ENCODE results near the gene KRTAP10-6. TPM values are rescaled to one million over a fixed set of nuclear protein-coding genes. Genes with fewer than 3 reads are reported as not detected.
"Not testable (repeated sequence)": the region's sequence is repeated elsewhere in the genome, so short reads cannot be mapped to it uniquely, and the experiment has no call there.

The KRTAP10-6 gene
- total RNA-seq, 5 donors from 2014 or later (not counting 1 experiment from before 2014, with no cell fraction given): not detected

DNA sequence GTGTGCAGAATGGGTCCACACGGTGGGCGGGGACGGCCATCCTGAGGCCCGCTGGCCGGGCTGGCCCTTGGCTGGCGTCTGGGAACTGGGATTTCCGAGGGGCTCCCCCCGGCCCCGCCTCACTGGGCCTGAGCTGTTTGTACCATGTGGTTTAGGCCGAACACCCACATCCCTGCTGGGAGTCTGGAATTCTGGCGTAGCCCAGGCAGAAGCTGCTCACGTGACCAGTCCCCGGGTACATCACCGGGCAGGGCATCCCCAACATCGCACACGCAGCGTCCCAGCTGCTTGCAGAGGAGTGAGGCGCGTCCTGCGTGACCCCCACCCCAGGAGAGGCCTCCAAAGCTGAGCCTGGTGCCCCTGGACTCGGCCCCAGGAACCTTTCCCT, 10.2 kb upstream of the KRTAP10-6 start:
- POLR2A ChIA-PET: no interaction called here

DNA sequence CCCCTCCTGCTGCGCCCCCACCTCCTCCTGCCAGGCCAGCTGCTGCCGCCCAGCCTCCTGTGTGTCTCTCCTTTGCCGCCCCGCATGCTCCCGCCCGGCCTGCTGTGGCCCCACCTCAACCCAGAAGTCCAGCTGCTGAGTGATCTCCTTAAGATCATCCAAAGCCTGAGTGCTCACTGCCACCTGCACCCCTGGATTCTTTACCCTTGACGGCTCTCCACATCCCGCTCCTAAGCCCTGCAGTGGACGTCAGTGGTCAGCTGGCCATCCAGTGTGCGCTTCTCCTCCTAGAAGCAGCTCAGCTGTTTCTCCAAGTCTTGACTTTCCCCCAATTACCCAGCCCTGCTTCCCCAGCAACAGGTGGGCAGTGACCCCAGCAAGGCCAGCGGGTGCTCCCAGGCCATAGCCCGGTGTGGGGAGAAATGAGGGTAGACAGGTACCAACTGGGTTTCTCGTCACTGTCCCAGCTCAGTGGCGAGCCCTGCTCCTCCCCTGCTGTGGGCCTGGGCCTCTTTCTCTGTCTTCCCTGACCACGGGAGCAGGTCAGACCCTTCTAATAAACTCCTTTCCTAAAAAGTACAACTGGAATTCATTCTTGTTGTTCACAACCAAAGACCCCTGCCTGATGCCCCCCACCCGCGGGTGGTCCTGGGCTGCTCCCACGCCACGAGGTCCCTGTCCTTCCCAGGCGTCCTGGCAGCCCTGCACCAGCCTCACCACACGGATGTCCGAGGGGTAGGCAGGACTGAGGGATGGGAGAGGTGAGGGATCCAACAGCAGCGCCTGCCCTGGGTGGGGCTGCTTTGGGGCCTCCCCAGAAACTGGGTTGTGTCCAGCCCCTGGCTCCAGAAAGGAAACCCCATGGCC, 9.5 kb upstream of the KRTAP10-6 start:
- no peak overlapping the region for H3K4me3 Mint-ChIP-seq
- Histone ChIP-seq H3K9me3 (no peaks in the 10 kb centered on the region), H3K27ac (ENCODE audit: low read length) (no peak overlapping the region), H3K27me3 (replicated peaks in 1 of 2; ENCODE audit: control insufficient read depth in 2 of 2, extremely low read depth in 1 of 2, insufficient read depth in 2 of 2, low read length in 1 of 2) (peaks cover 0 to 28% of the 10 kb centered on the region in 2 experiments), H3K36me3 (ENCODE audit: control insufficient read depth in 2 of 2, extremely low read depth in 1 of 2, insufficient read depth in 1 of 2, low read length in 1 of 2) (no peaks in the 10 kb centered on the region), H3K4me1 (ENCODE audit: control insufficient read depth in 1 of 2, extremely low read depth in 1 of 2, insufficient read depth in 2 of 2, low read length in 2 of 2) (no peaks in the 10 kb centered on the region), H3K4me3 (ENCODE audit: control insufficient read depth in 1 of 2, extremely low read depth in 1 of 2, low read length in 1 of 2) (no peak overlapping the region)
- peaks cover 5% of the 10 kb centered on the region for H3K36me3 Mint-ChIP-seq
- H3K4me1 Mint-ChIP-seq: peaks cover 0 to 5% (median 0%) of the 10 kb centered on the region in 3 donors
- DNase-seq (no peak), ATAC-seq (replicated peaks in 1 of 4) (no peak)
- H3K27me3 Mint-ChIP-seq: peaks cover 3 to 19% of the 10 kb centered on the region in 2 donors
- CTCF ChIA-PET: no interaction called here
- POLR2A ChIA-PET: no interaction called here
- 86% methylated on average over 15 of the region's 23 CpGs for WGBS (ENCODE audit: insufficient coverage)
- peaks cover 5 to 16% (median 6%) of the 10 kb centered on the region in 3 donors for H3K9me3 Mint-ChIP-seq
- H3K27ac Mint-ChIP-seq: no peak overlapping the region

More for the DNA sequence above, 10.2 kb upstream of the KRTAP10-6 start:
- WGBS (ENCODE audit: insufficient coverage): 87% methylated on average over 20 of the region's 21 CpGs
- Mint-ChIP-seq H3K27ac (no peak overlapping the region), H3K27me3 (peaks cover 3 to 19% of the 10 kb centered on the region in 2 donors), H3K36me3 (peaks cover 5% of the 10 kb centered on the region), H3K4me3 (no peak overlapping the region), H3K9me3 (peaks cover 5 to 16% (median 6%) of the 10 kb centered on the region in 3 donors), H3K4me1 (peaks cover 0 to 5% (median 0%) of the 10 kb centered on the region in 3 donors)
- Histone ChIP-seq H3K27me3 (replicated peaks in 1 of 2; ENCODE audit: control insufficient read depth in 2 of 2, extremely low read depth in 1 of 2, insufficient read depth in 2 of 2, low read length in 1 of 2) (peaks cover 0 to 28% of the 10 kb centered on the region in 2 experiments), H3K27ac (ENCODE audit: low read length) (no peak overlapping the region), H3K4me3 (ENCODE audit: control insufficient read depth in 1 of 2, extremely low read depth in 1 of 2, low read length in 1 of 2) (no peak overlapping the region), H3K4me1 (ENCODE audit: control insufficient read depth in 1 of 2, extremely low read depth in 1 of 2, insufficient read depth in 2 of 2, low read length in 2 of 2) (no peaks in the 10 kb centered on the region), H3K9me3 (no peaks in the 10 kb centered on the region), H3K36me3 (ENCODE audit: control insufficient read depth in 2 of 2, extremely low read depth in 1 of 2, insufficient read depth in 1 of 2, low read length in 1 of 2) (no peaks in the 10 kb centered on the region)
- no peak for DNase-seq
- CTCF ChIA-PET: no interaction called here
- no peak for ATAC-seq (replicated peaks in 1 of 4)

DNA sequence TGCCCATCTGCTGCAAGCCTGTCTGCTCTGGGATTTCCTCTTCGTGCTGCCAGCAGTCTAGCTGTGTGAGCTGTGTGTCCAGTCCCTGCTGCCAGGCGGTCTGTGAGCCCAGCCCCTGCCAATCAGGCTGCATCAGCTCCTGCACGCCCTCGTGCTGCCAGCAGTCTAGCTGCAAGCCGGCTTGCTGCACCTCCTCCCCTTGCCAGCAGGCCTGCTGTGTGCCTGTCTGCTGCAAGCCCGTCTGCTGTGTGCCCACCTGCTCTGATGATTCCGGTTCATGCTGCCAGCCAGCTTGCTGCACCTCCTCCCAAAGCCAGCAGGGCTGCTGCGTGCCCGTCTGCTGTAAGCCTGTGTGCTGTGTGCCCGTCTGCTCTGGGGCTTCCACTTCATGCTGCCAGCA, 8.8 kb upstream of the KRTAP10-6 start:
- H3K4me3 ChIP-seq (ENCODE audit: control insufficient read depth in 1 of 2, extremely low read depth in 1 of 2, low read length in 1 of 2); H3K36me3 ChIP-seq (ENCODE audit: control insufficient read depth in 2 of 2, extremely low read depth in 1 of 2, insufficient read depth in 1 of 2, low read length in 1 of 2); H3K4me1 ChIP-seq (ENCODE audit: control insufficient read depth in 1 of 2, extremely low read depth in 1 of 2, insufficient read depth in 2 of 2, low read length in 2 of 2); H3K9me3 ChIP-seq; POLR2A ChIA-PET; CTCF ChIA-PET; H3K36me3 Mint-ChIP-seq; H3K4me3 Mint-ChIP-seq; ATAC-seq (replicated peaks in 1 of 4); H3K27ac Mint-ChIP-seq; DNase-seq; H3K27ac ChIP-seq (ENCODE audit: low read length); H3K4me1 Mint-ChIP-seq: not testable (repeated sequence)
- WGBS (ENCODE audit: insufficient coverage): 70% methylated on average over 9 of the region's 10 CpGs
- H3K27me3 ChIP-seq (replicated peaks in 1 of 2; ENCODE audit: control insufficient read depth in 2 of 2, extremely low read depth in 1 of 2, insufficient read depth in 2 of 2, low read length in 1 of 2): peaks cover 0 to 28% of the 10 kb centered on the region in 2 experiments
- peaks cover 5 to 10% (median 6%) of the 10 kb centered on the region in 3 donors for H3K9me3 Mint-ChIP-seq
- H3K27me3 Mint-ChIP-seq: peaks cover 0 to 15% of the 10 kb centered on the region in 2 donors

DNA sequence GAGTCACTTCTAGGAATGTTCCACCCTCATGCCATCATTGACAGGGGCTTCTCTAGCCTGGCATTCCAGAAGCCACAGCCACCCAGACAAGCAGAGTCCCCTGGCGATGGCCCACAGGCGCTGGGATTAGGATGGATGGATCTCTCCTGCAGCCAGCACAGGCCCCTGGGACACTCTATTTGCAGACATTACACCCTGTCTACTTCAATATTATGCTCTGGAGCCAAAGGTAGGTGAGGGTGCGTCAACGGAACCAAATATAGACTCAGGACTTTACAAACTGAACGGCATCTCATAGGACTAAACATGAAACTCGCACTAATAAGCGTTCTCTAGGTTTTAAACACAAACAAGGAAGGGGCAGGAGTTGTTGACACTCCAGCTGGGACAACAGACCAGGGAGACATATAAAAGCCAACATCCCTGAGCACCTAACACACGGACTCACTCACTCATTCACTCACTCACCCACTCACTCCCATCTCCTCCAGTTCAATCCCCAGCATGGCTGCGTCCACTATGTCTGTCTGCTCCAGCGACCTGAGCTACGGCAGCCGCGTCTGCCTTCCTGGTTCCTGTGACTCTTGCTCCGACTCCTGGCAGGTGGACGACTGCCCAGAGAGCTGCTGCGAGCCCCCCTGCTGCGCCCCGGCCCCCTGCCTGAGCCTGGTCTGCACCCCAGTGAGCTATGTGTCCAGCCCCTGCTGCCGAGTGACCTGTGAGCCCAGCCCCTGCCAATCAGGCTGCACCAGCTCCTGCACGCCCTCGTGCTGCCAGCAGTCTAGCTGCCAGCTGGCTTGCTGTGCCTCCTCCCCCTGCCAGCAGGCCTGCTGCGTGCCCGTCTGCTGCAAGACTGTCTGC, 8.0 kb upstream of the KRTAP10-6 start, which contains the start of gene KRTAP10-7:
KRTAP10-7 (plus strand) TSS at position 480 of the 861 bp plus-strand sequence; CDS start at position 505, 25 bp downstream.
- H3K4me3 Mint-ChIP-seq; H3K4me3 ChIP-seq (ENCODE audit: control insufficient read depth in 1 of 2, extremely low read depth in 1 of 2, low read length in 1 of 2); H3K4me1 Mint-ChIP-seq; H3K27ac ChIP-seq (ENCODE audit: low read length); H3K27ac Mint-ChIP-seq; H3K36me3 Mint-ChIP-seq; H3K9me3 ChIP-seq; H3K4me1 ChIP-seq (ENCODE audit: control insufficient read depth in 1 of 2, extremely low read depth in 1 of 2, insufficient read depth in 2 of 2, low read length in 2 of 2); ATAC-seq (replicated peaks in 1 of 4); POLR2A ChIA-PET; DNase-seq; CTCF ChIA-PET; H3K36me3 ChIP-seq (ENCODE audit: control insufficient read depth in 2 of 2, extremely low read depth in 1 of 2, insufficient read depth in 1 of 2, low read length in 1 of 2): not testable (repeated sequence)
- Mint-ChIP-seq H3K27me3 (peaks cover 0 to 11% of the 10 kb centered on the region in 2 donors), H3K9me3 (peaks cover 5 to 10% (median 6%) of the 10 kb centered on the region in 3 donors)
- H3K27me3 ChIP-seq (replicated peaks in 1 of 2; ENCODE audit: control insufficient read depth in 2 of 2, extremely low read depth in 1 of 2, insufficient read depth in 2 of 2, low read length in 1 of 2): peaks cover 0 to 28% of the 10 kb centered on the region in 2 experiments
- 85% methylated on average over 10 of the region's 23 CpGs for WGBS (ENCODE audit: insufficient coverage)

DNA sequence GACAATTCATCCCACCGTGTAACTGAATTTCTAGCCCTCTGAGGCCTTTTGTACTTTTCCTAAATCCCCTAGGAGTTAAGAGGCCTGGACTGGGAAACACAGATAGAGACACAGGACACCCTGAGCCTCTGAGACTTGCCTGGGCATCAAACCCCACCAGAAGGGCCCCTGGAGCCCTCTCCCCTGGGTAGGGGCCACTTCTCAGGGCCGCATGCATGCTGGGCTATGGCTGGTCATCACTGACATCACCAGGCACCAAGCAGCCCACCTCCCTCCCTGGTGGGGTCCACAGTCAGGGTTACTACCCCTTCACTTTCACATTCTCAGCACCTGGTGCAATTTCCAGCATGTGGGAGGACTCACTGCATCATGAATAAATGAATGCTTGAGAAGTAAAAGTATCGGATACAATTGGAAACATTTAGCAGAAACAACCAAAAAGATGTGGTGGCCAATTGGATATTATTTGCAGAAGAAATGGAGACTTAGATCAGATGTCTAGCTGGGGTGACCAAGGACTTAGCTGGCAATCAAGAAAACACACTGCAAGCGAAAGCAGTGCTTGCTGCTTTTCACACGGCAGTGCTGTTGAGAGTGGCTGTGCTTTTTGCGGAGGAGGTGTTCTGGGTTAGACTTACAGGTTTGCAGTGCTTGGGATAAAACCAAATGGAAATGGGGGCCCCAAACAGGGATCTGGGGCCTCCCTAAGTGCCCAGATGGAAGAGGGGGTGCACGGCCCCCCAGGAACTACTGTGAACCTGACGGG, 7.1 kb upstream of the KRTAP10-6 start:
- Histone ChIP-seq H3K9me3 (no peaks in the 10 kb centered on the region), H3K36me3 (ENCODE audit: control insufficient read depth in 2 of 2, extremely low read depth in 1 of 2, insufficient read depth in 1 of 2, low read length in 1 of 2) (no peaks in the 10 kb centered on the region), H3K4me1 (ENCODE audit: control insufficient read depth in 1 of 2, extremely low read depth in 1 of 2, insufficient read depth in 2 of 2, low read length in 2 of 2) (no peaks in the 10 kb centered on the region), H3K27me3 (replicated peaks in 1 of 2; ENCODE audit: control insufficient read depth in 2 of 2, extremely low read depth in 1 of 2, insufficient read depth in 2 of 2, low read length in 1 of 2) (peaks cover 0 to 28% of the 10 kb centered on the region in 2 experiments), H3K27ac (ENCODE audit: low read length) (no peak overlapping the region), H3K4me3 (ENCODE audit: control insufficient read depth in 1 of 2, extremely low read depth in 1 of 2, low read length in 1 of 2) (no peak overlapping the region)
- 90% methylated on average over 5 of the region's 8 CpGs for WGBS (ENCODE audit: insufficient coverage)
- H3K4me3 Mint-ChIP-seq: no peak overlapping the region
- ChIA-PET POLR2A (no interaction called here), CTCF (no interaction called here)
- peaks cover 5 to 10% (median 6%) of the 10 kb centered on the region in 3 donors for H3K9me3 Mint-ChIP-seq
- ATAC-seq (replicated peaks in 1 of 4) (no peak), DNase-seq (no peak)
- H3K36me3 Mint-ChIP-seq: peaks cover 3% of the 10 kb centered on the region
- H3K4me1 Mint-ChIP-seq: peaks cover 0 to 5% (median 0%) of the 10 kb centered on the region in 3 donors
- H3K27ac Mint-ChIP-seq: no peak overlapping the region
- H3K27me3 Mint-ChIP-seq: peaks cover 0 to 10% of the 10 kb centered on the region in 2 donors

DNA sequence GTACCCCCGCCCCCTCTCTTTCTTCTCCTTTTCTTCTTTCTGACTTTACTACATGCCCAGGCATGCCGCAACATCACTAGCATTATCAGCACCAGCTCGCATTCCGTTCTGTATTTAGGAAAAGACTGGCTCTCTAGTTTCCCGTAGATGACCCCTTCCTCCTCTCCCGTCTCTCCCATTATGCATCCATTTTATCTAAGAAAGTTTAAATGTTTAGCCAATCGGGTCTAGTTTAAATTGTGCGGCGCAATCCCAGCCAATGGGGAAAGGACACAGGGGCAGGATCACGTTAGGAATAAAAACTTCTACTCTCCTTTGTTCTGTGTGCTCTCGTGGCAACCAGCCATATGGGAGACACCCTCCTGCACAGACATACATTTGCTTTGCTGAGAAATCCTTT, 5.8 kb upstream of the KRTAP10-6 start:
- no peaks in the 10 kb centered on the region for H3K9me3 ChIP-seq
- ATAC-seq (replicated peaks in 1 of 4): no peak
- H3K36me3 ChIP-seq (ENCODE audit: control insufficient read depth in 2 of 2, extremely low read depth in 1 of 2, insufficient read depth in 1 of 2, low read length in 1 of 2): no peaks in the 10 kb centered on the region
- H3K27me3 ChIP-seq (replicated peaks in 1 of 2; ENCODE audit: control insufficient read depth in 2 of 2, extremely low read depth in 1 of 2, insufficient read depth in 2 of 2, low read length in 1 of 2): peaks cover 0 to 21% of the 10 kb centered on the region in 2 experiments
- no peak overlapping the region for H3K4me3 ChIP-seq (ENCODE audit: control insufficient read depth in 1 of 2, extremely low read depth in 1 of 2, low read length in 1 of 2)
- H3K27ac ChIP-seq (ENCODE audit: low read length): no peak overlapping the region
- no peak for DNase-seq
- H3K27me3 Mint-ChIP-seq: peaks cover 0 to 13% of the 10 kb centered on the region in 2 donors
- ChIA-PET POLR2A (no interaction called here), CTCF (no interaction called here)
- H3K4me1 ChIP-seq (ENCODE audit: control insufficient read depth in 1 of 2, extremely low read depth in 1 of 2, insufficient read depth in 2 of 2, low read length in 2 of 2): peaks cover 0 to 2% of the 10 kb centered on the region in 2 experiments
- peaks cover 5 to 10% (median 6%) of the 10 kb centered on the region in 3 donors for H3K9me3 Mint-ChIP-seq
- H3K4me1 Mint-ChIP-seq: peaks cover 0 to 5% (median 2%) of the 10 kb centered on the region in 3 donors
- H3K27ac Mint-ChIP-seq: no peak overlapping the region
- no peak overlapping the region for H3K4me3 Mint-ChIP-seq
- WGBS (ENCODE audit: insufficient coverage): 74% methylated on average over 4 of the region's 11 CpGs
- peaks cover 3% of the 10 kb centered on the region for H3K36me3 Mint-ChIP-seq
